HPDE6-E6E7 (cell line): ENCODE measurements around the gene NXT1.

ENCODE experiments used
- DNase-seq: peaks from one replicate; pipeline ENCODE4 v3.0.0; 2011; ENCODE audit warnings: missing footprints; ENCODE audit errors: extremely low spot score

Gene NXT1

DNA sequence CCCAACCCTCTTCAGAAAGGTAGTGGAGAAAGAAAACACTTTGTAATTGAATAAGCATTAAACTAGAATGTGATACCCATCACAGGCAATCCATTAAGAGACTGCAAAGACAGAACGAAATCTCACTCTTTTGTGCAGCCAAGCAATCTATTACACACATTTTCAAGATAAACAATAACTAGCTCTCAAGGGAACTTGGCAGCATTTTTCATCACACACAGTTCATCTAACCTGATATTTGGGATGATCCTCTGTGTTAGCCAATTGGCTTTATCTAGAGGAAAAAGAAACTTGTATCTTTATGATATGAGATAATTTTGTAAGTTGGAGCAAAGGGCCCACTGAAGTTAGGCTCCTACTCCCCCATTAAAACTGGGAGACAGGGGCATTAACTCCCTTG is 9.9 kb downstream of the NXT1 start:
- no peak for DNase-seq

DNA sequence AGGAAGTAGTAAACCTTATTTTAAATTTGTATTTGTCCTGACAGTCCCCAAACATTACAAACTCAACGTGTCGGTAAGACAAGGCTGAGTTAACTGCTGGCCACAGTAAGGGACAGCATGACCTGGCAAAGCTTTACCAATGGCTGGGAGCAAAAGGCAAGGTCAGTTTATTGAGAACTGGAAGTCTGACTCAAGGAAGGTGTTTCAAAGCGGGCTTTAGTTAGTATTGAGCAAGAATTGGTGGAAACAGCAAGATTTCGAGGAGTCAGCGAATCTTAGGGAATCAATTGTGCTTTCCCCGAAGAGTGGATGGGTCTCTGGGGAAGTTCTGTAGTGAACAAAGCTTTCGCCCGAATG is 10.5 kb downstream of the NXT1 start:
- DNase-seq = no peak

DNA sequence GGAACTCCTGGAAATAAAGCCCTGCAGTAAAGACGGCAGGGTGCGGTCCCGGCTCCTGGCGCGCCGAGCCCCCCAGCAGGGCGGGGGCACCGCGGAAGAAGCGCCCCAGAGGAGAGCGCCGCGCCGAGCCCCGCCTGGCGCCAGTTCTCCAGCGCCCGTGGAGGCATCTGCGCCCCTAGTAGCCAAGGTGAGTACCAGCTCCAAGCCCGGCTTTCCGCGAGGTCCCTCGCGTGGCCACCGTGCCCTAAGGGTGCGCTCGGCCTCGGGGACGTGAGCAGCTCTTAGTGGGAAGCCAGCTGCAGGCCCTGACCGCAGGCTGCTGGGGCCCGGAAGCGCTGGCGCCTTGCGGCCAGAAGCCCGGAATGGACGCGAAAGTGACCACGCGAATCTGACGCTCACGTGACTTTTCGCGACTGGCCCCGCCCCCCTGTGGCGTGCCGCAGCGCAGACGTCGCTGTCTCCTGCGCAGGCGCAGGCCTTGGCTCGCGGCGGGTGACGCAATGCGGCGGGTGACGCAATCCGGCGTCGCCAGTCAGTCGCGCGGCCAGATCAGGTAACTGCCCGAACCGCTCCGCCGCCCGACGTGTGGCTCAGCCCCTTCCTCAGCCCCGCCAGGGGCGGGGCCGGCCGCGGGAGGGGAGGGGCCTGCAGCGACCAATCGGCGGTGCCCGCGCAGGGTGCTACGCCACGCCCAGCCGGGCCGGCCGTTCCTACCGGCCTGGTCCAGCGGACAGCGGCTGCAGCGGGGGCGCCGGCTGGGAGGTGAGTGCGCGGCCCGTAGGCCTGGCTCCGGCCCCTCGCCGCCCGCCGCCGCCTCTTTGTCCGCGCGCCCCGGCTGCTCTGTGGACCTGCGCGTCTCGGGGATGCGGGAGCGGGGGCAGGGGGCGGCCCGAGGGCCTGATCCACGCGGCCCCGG is 11.1 kb downstream of the NXT1 start, which contains the start of gene GZF1:
GZF1 (plus strand) TSS at position 707 of the 916 bp plus-strand sequence. CDS start 2,202 bp downstream, outside the sequence.
- DNase-seq = peak; percentile 96

DNA sequence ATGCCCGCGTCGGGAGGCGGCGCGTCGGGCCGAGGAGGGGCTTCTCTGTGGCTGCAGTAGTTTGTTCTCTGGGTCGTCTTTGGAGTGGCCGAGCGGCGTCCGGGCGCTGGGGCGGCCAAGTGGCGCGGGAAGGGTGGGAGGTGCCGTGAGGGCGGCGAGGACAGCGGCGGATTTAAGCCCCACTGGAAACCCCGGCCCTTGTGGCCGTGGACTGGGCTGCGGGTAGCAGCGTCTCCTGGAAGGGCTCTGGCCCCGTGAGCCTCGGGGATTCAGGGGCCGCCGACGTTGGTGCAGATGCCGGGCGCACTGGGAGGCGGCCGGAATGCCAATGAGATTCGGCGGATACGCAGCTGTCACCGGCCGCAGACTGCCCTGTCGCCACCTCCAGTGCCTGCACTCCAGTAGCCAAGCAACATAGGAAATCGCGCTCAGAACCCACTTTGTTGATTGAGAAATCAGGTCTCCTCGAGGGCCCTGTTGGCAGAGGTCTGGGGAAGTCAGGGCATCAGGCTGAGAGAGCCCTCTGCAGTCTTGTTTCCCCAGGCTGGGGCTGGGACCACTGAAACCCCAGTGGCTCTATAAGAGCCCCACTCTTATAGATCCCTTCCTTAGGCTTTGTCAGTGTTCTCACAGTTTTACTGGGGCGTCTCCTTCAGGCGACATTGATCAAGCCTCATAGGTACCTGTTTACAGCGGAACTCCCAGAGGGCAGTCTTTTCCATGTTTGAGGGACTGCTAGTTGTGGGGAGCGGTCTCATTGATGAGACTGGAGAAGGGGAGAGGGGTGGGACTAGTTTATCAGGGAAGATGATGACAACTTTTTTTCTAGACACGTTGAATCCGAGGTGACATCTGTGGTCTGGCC is 12.0 kb downstream of the NXT1 start:
- DNase-seq = no peak

DNA sequence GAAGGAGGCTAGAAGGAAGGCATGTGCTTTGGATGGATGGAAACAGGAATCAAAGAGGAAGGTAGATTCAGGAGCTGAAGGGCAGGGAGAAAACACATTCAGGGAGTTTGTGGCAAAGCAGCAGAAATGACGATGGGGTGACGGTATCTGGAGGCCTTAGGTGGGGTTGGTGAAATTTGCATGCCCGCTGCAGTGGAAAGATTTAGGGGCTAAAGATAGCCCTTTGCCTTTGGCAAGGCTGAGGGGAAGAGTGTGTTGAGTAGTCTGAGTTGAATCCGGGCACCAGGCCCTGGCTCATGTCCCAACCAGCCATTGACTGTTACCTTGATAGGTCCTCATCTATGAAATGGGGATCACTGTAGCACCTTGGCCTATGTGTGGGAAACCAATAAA is 12.7 kb downstream of the NXT1 start:
- no peak for DNase-seq

DNA sequence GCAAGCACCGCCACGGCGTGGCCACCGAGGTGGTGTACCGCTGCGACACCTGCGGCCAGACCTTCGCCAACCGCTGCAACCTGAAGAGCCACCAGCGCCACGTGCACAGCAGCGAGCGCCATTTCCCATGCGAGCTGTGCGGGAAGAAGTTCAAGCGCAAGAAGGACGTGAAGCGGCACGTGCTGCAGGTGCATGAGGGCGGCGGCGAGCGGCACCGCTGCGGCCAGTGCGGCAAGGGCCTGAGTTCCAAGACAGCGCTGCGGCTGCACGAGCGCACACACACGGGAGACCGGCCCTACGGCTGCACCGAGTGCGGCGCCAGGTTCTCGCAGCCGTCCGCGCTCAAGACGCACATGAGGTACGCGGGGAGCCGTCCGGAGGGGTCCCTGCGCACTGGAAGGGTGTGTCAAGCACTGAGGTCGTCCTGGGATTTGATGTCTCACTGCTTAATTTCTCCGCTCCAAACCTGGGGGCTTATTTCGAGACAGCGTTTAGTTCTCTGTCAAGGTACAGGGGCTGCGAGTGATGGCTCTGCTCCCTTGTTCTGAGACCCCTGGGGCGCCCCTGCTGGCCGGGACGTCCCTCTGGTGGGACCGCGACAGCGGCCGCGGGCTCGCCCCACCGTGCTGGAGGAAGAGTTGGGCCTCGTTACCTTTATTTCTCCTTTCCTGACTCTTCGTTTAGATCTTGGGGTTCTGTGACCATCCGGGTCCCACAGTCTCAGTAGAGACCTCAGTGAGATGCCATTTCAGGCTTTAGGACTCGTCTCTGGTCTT is 15.0 kb downstream of the NXT1 start:
- DNase-seq = no peak

DNA sequence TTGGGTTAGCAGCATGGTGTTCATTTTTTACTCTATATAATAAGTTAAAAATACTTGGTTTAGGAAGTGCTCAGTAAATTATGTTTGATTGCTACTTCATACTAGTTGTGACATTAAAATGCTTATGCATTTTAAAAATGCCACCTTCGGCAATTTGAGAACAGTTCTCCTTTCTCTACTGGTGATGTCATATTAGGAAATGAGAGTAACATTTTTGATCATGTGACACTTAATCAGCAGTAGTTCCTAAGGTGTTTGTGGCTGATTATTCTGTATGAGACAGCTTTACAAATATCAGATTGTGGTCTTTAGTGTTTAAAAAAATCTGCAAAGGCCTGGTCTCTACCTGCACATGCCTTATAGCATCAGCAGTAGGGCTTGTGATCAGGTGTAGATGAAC is 15.8 kb downstream of the NXT1 start:
- no peak for DNase-seq

DNA sequence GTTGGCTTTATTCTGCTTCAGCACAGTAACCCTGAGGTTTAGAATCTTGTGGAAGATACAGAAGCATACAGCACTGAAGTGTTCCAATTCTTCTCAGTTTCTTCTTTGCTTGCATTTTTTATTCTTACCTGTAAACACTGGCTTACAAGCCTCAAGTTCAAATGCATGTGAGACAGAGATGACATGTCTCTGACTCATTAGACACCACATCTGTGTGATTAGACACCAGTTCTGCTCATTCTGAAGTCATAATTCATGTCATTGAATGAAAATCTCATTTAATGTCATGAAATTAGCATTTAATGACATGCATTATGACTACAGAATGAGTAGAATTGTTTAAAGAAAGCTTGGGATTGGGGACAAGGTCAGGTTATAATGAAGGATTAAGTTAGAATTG is 17.2 kb downstream of the NXT1 start:
- peak; percentile 65 for DNase-seq

DNA sequence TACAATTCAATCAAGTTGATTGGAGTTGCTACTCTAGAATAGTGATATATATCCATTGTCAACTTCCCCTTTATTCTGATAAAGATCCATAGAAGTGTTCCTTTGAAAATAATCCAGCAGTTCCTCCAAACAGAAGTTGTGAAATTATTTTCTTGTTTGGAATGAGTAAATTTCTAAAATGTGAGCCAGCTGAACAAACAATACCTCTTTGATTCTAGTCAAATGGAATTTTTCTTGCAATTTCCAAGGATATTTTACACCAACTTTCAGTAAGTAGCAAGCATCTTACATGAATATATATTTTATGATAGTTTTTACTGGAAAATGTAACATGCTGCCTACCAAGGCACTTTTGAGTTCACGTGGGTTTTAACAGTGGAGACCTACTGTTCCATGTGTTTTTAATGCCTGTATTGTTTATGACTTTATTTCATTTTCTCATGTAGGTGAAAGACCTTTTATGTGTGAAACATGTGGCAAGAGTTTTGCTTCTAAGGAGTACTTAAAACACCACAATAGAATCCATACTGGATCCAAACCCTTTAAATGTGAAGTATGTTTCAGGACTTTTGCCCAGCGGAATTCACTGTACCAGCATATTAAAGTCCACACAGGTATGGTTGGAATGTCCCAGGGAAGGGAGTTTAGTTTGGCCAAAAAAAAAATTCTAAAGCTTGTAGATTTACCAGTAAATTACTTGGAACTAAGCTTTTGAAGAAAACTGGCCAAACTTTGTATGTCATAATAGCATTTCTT is 17.9 kb downstream of the NXT1 start:
- no peak for DNase-seq

DNA sequence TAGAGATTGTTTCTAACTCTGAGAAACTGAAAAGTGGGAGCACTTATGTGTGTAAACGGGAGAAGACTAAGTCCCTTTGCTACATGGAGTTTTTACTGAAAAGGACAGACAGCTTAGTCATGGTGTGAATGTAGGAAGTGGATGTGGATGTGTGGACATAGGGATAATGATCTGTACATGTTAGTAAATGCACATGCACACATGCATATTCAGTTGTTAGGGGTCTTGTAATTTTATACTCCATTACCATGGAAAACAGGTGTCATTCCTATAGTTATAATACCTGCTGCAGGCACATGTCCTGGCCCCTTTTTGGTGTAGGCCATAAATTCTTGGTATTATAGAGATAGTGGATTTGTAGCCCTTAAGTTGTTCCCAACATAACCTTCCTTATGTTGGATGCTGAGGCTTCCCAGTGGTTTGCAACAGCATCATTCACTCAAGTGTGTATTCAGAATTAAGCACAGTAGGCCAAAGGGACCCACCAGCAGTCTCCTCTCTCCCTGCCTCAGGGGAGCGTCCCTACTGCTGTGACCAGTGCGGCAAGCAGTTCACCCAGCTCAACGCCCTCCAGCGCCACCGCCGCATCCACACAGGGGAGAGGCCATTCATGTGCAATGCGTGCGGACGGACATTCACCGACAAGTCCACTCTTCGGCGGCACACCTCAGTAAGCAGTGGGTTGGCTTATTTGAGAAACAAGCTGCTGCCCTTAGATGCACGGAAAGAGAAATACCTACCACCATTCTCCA is 18.7 kb downstream of the NXT1 start:
- DNase-seq = no peak

DNA sequence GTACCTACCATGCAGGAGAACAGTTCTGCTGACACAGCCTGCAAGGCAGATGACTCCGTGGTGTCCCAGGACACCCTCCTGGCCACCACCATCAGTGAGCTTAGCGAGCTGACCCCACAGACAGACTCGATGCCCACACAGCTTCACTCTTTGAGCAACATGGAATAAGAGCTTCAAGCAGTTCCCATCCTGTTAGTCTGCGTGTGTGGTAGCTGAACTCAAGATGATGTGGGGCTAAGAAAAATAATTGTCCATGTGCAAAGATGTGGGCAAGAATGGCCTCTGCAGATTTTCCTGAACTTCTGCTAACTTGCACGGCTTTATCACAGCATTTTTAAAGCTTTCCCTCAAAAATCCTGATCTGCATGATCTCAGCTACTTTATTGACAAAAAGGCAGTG is 19.7 kb downstream of the NXT1 start:
- no peak for DNase-seq

DNA sequence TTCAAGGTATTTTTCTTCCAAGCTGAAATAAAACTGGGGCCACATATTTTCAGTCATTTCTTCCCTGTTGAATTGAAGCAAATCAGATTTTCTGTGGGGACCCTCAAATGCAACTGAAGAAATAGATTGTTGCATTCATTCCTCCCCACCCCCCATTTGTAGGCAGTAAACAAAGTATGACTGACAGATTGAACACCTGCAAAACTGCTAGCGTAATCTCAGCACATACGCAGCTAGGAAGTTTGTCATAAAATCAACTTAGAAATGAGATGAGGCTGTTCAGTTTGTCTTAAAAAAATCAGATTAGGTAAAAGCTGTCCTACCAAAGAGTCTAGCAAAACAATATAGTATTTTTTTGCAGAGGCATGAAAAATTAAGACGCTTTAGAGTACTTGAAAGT is 20.3 kb downstream of the NXT1 start:
- DNase-seq = no peak

DNA sequence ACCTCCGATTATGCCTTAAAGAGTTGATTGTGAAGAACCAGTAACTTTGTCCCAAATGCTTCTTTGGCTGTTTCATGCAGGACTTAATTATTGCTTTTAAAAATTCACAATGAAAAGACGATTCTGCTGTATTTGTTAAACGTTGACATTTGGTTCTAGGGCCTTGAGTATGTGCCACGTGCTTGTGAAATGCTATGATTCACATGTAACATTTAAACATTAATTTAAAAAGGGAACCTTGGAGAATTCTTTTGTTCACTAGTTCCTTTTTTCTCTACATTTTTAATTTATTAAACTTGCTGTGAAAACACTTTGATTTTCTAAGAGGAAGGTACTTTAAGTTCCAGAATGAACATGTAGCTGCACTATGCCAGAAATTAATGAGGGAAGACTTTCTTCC is 20.9 kb downstream of the NXT1 start:
- no peak for DNase-seq

DNA sequence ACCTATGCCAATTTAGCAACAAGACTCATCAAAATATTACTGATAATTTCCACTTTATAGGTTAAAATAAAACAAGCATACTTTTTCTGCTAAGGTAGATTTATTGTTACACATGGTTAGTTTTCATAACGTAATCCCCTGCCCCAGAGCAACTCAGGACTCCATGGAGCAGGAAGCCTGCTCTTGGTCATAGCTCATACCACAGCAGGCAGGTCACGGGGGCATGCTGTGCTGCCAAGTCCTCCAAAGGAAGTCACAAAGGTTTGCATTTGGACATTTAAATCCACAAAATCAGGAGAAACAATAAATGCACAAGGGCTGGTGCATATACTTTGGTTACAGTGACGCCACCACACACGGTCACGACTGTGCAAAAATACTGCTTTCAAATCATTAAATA is 23.9 kb downstream of the NXT1 start:
- no peak for DNase-seq

DNA sequence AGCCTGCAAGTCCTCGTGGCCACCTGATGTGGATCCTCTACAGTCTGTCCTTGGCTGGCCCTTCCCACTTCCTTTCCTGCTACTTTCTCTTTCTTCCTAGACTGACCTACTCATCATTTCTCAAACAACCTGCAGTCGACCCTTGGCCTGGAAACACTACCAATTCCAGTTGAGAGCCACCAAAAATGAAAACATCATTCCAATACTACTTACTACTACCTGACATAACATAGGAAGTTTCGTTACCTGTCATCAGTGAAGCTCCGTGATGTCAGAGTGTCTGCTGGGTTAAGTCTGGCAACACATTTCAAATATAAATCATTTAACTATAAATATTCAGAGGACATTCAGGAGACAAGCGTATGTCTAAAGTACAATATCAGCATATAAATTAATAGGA is 25.2 kb downstream of the NXT1 start:
- DNase-seq = no peak

DNA sequence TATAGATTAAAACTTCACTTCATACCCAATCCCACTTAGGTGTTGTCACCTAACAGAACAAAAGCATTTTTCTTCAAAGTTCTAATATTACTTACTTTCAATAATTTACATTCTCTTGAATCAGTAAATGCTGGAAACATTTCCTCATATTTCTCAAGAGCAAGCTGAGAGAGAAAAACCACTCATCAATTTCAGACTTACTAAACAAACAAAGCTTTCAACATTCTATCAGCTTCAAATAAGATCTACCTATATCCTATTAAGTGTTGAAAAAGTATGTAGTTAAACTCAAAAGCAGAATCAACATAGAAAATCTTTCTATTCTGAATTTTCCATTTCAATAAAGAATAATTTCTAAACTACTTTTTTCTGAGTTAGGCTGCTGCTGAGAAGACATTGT is 29.2 kb downstream of the NXT1 start:
- no peak for DNase-seq

DNA sequence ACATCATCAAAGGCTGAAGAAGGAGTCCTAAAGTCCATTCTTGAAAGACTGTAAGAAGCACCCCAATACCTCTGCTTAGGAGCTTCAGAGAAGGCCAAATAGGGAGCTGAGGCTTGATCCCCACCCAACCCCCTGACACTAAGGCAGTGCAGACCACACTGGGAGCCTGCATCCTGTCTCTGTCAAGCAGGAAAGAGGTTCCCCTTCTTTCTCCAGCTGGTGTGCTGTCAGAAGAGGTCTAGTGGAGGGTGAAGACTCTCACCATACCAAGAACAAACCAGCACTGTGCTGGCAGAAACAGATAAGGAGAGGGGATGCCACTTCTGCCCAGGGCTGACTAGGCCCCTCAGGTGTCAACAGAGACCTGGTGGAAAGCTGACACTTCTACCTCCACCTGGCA is 31.3 kb downstream of the NXT1 start:
- no peak for DNase-seq

DNA sequence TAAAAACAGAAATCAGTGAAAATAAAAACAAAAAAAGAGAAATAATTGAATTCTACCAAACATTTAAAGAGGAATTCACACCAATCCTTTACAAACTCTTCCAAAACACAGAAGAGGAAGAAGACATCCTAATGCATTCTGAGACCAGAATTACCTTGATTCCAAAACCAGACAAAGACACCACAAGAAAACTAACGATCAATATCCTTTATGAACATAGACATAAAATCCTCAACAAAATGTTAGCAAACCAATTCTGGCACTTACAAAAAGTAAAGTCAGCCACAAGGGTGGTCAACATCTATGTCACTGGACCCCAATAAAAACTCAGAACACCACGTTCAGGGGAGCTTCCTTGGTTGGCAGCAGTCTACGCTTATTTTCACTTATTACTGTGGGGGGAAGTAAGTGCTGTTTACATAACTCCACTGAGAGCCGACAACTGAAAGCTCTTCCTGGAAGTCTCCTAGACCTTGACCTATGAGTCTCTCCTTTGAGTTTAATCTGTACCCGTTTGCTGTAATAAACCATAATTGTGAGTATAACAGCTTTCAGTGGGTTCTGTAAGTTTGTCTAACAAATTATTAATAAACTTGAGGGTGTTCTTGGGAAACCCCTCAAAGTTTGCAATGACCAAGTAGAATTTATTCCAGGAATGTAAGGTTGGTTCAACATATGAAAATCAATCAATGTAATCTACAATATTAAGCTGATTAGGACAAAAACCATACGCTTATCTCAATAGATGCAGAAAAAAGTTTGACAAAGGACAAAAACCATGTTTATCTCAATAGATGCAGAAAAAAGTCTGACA is 35.9 kb downstream of the NXT1 start:
- no peak for DNase-seq

DNA sequence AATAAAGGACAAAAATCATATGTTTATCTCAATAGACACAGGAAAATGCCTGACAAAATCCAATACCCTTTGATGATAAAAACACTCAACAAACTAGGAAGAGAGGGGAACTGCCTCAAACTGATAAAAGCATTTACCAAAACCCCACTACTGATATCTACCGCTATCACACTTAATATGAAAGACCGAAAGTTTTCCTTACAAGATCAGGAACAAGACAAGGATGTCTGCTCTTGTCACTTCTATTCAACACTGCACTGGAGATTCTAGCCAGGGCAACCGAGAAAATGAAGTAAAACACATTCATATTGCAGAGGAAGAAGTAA is 36.5 kb downstream of the NXT1 start:
- no peak for DNase-seq
